Measurements from ENCODE around the gene SPOCK1. TPM values are rescaled to one million over a fixed set of nuclear protein-coding genes. Genes with fewer than 3 reads are reported as not detected.

The SPOCK1 gene
- polyA plus RNA-seq, 1 donor = 6.3 TPM

DNA sequence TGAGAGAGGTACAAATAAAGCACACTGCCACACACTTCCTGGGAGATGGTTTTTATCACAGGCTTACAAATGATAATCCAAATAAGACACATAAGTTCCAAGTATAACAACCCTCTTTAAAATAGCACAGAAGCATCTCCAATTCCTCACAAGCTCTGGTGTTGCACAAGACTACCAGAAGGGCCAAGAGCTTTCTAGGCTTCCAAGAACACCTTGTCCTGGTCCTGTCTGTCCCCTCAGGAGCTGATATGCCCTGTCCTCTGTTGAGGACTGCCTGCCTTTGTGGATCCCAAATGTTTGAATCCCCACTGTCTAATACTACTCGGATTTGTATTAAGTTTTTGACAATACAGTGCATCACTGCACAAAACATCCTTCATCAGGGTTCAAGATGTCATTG is 110.1 kb downstream of the SPOCK1 start:
- H3K4me3 ChIP-seq (ENCODE audit: low read length) = no peak overlapping the region
- H3K27ac ChIP-seq (ENCODE audit: low read length) = no peak overlapping the region
- H3K9me3 ChIP-seq (ENCODE audit: control insufficient read depth, low read depth, low read length) = no peaks in the 10 kb centered on the region
- peaks cover 7% of the 10 kb centered on the region for H3K27me3 ChIP-seq (ENCODE audit: control insufficient read depth, insufficient read depth, low read length)
- H3K4me1 ChIP-seq (ENCODE audit: control insufficient read depth, insufficient read depth, low read length) = no peaks in the 10 kb centered on the region
- 100% methylated on average over 1 of the region's 1 CpG for WGBS (ENCODE audit: insufficient coverage, low lambda C conversion rate)
- H3K36me3 ChIP-seq (ENCODE audit: control insufficient read depth, insufficient read depth, low read length) = no peaks in the 10 kb centered on the region
- DNase-seq = no peak

DNA sequence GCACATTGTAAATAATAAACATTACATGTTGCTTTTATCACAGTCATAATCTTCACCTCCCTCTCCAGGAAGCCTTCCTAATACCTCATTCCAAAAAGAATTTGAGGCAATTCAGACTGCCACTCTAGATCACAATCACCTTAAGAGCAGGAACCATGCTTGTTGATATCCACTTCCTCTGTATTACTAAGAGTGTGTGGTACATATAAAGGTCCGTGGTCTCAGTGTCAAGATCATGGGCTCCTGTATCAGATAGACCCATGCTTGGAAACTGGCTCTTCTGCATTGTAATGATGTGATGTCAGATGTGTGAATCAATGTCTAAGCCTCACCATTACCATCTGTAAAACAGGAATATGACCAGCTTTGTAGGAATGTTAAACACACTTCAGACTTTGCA is 114.1 kb downstream of the SPOCK1 start:
- no peaks in the 10 kb centered on the region for H3K36me3 ChIP-seq (ENCODE audit: control insufficient read depth, insufficient read depth, low read length)
- H3K4me1 ChIP-seq (ENCODE audit: control insufficient read depth, insufficient read depth, low read length) = no peaks in the 10 kb centered on the region
- no peak for DNase-seq
- peaks cover 4% of the 10 kb centered on the region for H3K27me3 ChIP-seq (ENCODE audit: control insufficient read depth, insufficient read depth, low read length)
- peaks cover 4% of the 10 kb centered on the region for H3K9me3 ChIP-seq (ENCODE audit: control insufficient read depth, low read depth, low read length)
- H3K4me3 ChIP-seq (ENCODE audit: low read length) = no peak overlapping the region
- no CpG with 5 or more reads among the region's 1 CpG for WGBS (ENCODE audit: insufficient coverage, low lambda C conversion rate)
- no peak overlapping the region for H3K27ac ChIP-seq (ENCODE audit: low read length)

DNA sequence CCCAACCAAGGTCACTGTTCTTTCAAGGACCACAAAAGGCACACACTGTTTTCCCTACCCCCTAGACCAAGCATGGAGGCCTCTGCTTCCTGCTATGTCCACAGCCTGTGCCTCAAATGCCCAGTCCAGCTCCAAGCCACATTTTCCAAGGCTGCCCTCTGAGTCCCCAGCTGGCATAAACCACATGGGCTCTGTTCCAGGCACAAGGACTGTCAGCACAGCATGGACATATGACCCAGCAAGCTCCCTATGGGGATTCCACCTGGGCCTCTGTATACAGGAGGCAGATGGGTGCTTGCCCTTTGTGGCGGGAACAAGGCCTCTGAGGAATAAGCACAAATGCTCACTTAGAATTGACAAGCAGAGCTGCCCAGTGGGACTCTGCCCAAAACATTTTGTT is 115.2 kb downstream of the SPOCK1 start:
- no peak overlapping the region for H3K4me3 ChIP-seq (ENCODE audit: low read length)
- H3K36me3 ChIP-seq (ENCODE audit: control insufficient read depth, insufficient read depth, low read length) = no peaks in the 10 kb centered on the region
- H3K27ac ChIP-seq (ENCODE audit: low read length) = no peak overlapping the region
- no peaks in the 10 kb centered on the region for H3K27me3 ChIP-seq (ENCODE audit: control insufficient read depth, insufficient read depth, low read length)
- H3K9me3 ChIP-seq (ENCODE audit: control insufficient read depth, low read depth, low read length) = peaks cover 4% of the 10 kb centered on the region
- no peak for DNase-seq
- WGBS (ENCODE audit: insufficient coverage, low lambda C conversion rate) = no CpG with 5 or more reads among the region's 1 CpG
- H3K4me1 ChIP-seq (ENCODE audit: control insufficient read depth, insufficient read depth, low read length) = no peaks in the 10 kb centered on the region

DNA sequence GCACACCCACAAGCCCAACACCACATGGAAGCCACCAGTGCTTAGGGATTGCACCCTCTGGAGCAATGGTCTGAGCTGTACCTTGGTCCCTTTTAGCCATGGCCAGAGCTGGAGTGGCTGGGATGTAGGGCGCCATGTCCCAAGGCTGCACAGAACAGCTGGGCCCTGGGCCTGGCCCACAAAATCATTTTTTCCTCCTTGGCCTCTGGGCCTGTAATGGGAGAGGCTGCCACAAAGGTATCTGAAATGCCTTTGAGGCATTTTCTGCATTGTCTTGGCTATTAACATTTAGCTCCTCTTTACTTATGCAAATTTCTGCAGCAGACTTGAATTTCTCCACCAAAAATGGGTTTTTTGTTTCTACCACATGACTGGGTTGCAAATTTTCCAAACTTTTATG is 117.6 kb downstream of the SPOCK1 start:
- Histone ChIP-seq H3K9me3 (ENCODE audit: control insufficient read depth, low read depth, low read length) (peaks cover 4% of the 10 kb centered on the region), H3K27ac (ENCODE audit: low read length) (no peak overlapping the region), H3K27me3 (ENCODE audit: control insufficient read depth, insufficient read depth, low read length) (peaks cover 3% of the 10 kb centered on the region), H3K36me3 (ENCODE audit: control insufficient read depth, insufficient read depth, low read length) (no peaks in the 10 kb centered on the region), H3K4me3 (ENCODE audit: low read length) (no peak overlapping the region), H3K4me1 (ENCODE audit: control insufficient read depth, insufficient read depth, low read length) (no peaks in the 10 kb centered on the region)
- DNase-seq = no peak
- no CpG with 5 or more reads among the region's 1 CpG for WGBS (ENCODE audit: insufficient coverage, low lambda C conversion rate)

DNA sequence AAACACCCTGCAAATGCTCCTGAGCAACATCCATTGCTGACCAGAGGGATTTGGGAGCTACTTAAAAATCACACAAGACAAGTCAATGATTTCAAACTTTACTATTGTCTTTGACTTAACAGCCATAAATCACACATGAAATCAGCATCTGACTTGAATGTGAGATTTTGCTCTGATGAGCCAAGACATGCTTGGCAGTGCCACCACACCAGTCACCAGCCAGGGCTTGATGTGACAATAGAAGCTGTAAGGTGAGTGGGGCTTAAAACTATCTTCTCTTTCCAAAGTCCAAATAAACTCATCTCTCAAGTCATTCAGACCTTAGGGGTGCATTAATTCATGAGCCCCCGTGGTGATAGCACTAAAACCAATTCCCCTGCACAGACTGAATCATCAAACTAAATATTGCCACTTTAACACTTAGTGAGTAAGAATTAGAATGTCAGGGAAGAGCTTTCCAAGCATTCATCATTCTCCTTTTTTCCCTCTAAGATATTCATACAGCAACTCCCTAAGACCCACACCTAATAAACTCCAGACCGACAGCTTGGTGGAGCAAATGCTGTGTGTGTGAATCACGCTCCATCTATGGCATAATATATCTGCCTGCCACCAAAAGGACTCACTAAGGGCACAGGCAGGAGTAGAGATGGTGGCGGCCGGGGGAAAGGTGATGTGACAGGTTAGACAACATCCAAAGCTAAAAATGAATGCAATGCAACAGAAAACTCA is 119.4 kb downstream of the SPOCK1 start:
- Histone ChIP-seq H3K9me3 (ENCODE audit: control insufficient read depth, low read depth, low read length) (peaks cover 4% of the 10 kb centered on the region), H3K27me3 (ENCODE audit: control insufficient read depth, insufficient read depth, low read length) (peaks cover 9% of the 10 kb centered on the region)
- WGBS (ENCODE audit: insufficient coverage, low lambda C conversion rate) = no CpG with 5 or more reads among the region's 5 CpGs

DNA sequence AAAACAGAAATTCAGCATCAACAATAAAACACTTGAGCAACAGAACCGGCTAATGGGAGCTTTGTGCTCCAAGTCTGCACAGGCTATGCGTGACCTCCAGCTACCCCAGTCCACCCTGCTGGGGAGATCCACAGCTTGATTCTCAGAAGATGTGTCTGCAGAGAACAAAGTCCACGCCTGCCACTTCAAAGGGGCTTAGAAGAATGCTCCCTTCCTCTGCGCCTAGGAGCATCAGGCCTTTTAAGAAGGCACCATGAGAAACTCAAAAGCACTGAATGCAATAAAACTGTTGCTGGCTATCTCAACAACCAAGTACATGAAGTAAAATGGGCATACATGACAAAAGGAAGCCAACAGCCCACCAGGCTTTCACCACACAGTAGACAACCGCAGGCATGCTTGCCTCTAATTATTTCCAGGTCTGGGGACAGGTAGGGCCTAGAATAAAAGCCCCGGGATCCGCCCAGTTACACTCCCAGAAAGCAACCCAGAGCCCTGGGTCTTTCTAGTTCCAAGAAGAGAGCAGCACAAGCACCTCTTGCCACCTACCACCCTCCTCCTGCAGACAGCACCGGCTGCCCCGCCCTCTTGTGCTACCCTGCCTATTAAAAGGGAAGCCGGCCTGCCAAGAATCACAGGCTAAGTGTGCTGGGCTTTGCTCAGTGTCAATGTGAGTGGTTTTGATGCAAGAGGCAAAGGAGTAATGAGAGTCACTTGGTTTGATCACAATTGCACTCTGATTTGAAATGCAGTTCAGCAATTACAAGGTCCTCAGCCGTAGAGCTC is 123.2 kb downstream of the SPOCK1 start:
- Histone ChIP-seq H3K27ac (ENCODE audit: low read length) (no peak overlapping the region), H3K4me1 (ENCODE audit: control insufficient read depth, insufficient read depth, low read length) (no peaks in the 10 kb centered on the region), H3K4me3 (ENCODE audit: low read length) (no peak overlapping the region), H3K9me3 (ENCODE audit: control insufficient read depth, low read depth, low read length) (no peaks in the 10 kb centered on the region), H3K36me3 (ENCODE audit: control insufficient read depth, insufficient read depth, low read length) (no peaks in the 10 kb centered on the region), H3K27me3 (ENCODE audit: control insufficient read depth, insufficient read depth, low read length) (peaks cover 9% of the 10 kb centered on the region)
- DNase-seq = no peak
- no CpG with 5 or more reads among the region's 11 CpGs for WGBS (ENCODE audit: insufficient coverage, low lambda C conversion rate)

More for the DNA sequence above, 119.4 kb downstream of the SPOCK1 start:
- Histone ChIP-seq H3K4me3 (ENCODE audit: low read length) (no peak overlapping the region), H3K36me3 (ENCODE audit: control insufficient read depth, insufficient read depth, low read length) (no peaks in the 10 kb centered on the region), H3K27ac (ENCODE audit: low read length) (no peak overlapping the region), H3K4me1 (ENCODE audit: control insufficient read depth, insufficient read depth, low read length) (no peaks in the 10 kb centered on the region)
- no peak for DNase-seq

DNA sequence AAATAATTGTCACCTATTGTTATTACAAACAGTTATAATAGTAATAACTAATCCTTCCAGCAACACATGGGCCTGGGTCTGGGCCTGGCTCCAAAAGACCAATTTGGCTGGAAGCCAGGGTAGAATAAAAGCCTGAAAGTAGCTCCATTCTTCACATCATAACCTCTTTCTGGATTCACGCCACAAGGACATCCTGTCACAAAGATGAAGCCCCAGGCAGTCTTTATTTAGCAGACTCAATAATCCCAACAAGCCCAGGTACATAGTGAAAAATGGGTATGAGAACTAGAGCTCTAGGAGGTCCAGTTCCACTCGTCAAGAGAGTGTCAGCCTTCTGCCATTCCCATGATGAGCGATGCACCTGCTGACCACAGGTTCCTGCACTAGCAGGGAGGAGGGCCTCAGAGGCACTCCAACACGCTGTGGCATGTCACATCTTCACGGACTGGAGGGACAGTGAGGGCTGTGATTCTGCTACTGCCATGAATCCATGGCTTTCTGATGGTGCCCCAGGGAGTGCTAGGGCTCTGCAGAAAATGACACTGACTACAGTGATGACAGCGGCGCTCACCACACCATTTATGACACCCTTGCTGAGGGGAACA is 124.9 kb downstream of the SPOCK1 start:
- no peaks in the 10 kb centered on the region for H3K9me3 ChIP-seq (ENCODE audit: control insufficient read depth, low read depth, low read length)
- no peak overlapping the region for H3K27ac ChIP-seq (ENCODE audit: low read length)
- H3K4me1 ChIP-seq (ENCODE audit: control insufficient read depth, insufficient read depth, low read length) = no peaks in the 10 kb centered on the region
- H3K4me3 ChIP-seq (ENCODE audit: low read length) = no peak overlapping the region
- no peaks in the 10 kb centered on the region for H3K36me3 ChIP-seq (ENCODE audit: control insufficient read depth, insufficient read depth, low read length)
- WGBS (ENCODE audit: insufficient coverage, low lambda C conversion rate) = no CpG with 5 or more reads among the region's 7 CpGs
- H3K27me3 ChIP-seq (ENCODE audit: control insufficient read depth, insufficient read depth, low read length) = peaks cover 9% of the 10 kb centered on the region
- no peak for DNase-seq

DNA sequence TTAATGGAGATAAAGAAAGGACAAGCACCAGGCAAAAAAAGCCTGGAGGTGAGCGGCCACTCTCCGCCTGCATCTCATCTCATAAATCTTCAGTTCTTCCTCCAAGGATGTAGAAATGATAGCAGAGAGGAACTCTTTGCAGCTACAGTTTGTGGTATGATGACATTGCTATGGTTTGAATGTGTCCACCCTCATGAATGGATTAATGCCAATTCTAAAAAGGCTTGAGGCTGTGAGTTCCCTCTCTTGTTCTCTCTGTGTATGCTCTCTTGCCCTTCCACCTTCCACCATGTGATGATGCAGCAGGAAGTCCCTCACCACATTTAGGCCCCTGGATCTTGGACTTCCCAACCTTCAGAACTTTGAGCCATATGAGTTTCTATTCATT is 126.4 kb downstream of the SPOCK1 start:
- DNase-seq = no peak
- Histone ChIP-seq H3K9me3 (ENCODE audit: control insufficient read depth, low read depth, low read length) (no peaks in the 10 kb centered on the region), H3K36me3 (ENCODE audit: control insufficient read depth, insufficient read depth, low read length) (no peaks in the 10 kb centered on the region), H3K4me1 (ENCODE audit: control insufficient read depth, insufficient read depth, low read length) (no peaks in the 10 kb centered on the region), H3K27ac (ENCODE audit: low read length) (no peak overlapping the region), H3K27me3 (ENCODE audit: control insufficient read depth, insufficient read depth, low read length) (peaks cover 9% of the 10 kb centered on the region), H3K4me3 (ENCODE audit: low read length) (no peak overlapping the region)
- WGBS (ENCODE audit: insufficient coverage, low lambda C conversion rate) = no CpG with 5 or more reads among the region's 2 CpGs

DNA sequence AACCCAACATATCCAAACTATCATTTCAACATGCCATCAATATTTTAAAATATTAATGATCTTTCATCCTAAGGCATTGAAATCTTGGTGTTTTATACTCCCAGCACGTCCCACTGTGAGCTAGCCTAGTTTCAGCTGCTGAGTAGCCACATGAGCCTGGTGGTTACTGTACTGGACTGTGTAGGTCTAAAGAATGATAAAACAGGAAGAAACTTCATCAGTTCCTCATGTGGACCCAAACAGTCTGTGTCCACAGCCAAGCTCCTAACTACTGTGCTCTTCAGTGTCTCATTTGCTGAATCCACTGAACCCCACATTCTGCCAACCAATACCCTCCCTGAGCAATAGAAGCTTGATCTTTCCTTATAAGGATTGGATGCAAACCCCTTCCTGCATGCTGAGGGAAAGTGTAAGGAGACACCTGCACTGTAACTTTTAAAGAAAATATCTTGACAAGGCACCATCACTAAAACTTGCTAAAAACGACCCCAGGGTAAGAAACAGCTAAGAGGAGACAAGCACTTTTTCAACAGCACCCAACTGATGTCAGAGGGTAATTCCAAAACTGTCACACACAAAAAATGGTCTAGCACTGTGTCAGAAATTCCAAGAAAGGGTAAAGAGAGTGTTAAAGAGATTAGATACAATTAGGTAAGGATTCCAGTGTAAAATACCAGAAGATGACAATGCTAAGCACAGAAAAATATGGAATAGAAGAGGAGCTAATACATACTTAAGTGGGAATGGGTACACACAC is 126.9 kb downstream of the SPOCK1 start:
- Histone ChIP-seq H3K4me3 (ENCODE audit: low read length) (no peak overlapping the region), H3K4me1 (ENCODE audit: control insufficient read depth, insufficient read depth, low read length) (no peaks in the 10 kb centered on the region), H3K27ac (ENCODE audit: low read length) (no peak overlapping the region), H3K9me3 (ENCODE audit: control insufficient read depth, low read depth, low read length) (no peaks in the 10 kb centered on the region), H3K36me3 (ENCODE audit: control insufficient read depth, insufficient read depth, low read length) (no peaks in the 10 kb centered on the region), H3K27me3 (ENCODE audit: control insufficient read depth, insufficient read depth, low read length) (peaks cover 8% of the 10 kb centered on the region)
- 62% methylated on average over 2 of the region's 2 CpGs for WGBS (ENCODE audit: insufficient coverage, low lambda C conversion rate)
- no peak for DNase-seq
